Activated CD8-positive, alpha-beta memory T cell treated with anti-CD3 and anti-CD28 coated beads, Interleukin-2, amount 50 U/mL, for 48 hours (primary cell): ENCODE measurements around the gene NEGR1.

ENCODE experiments used
- DNase-seq: peaks from one replicate; pipeline ENCODE4 v3.0.0-alpha.2; 2020

Gene NEGR1

GRCh38 chr1:72229893-72230292 is 52.4 kb downstream of the NEGR1 start:
- DNase-seq: no peak

GRCh38 chr1:72227667-72228066 is 54.7 kb downstream of the NEGR1 start:
- no peak for DNase-seq

- DNase-seq: no peak
Measured at GRCh38 chr1:72224506-72224905, 57.8 kb downstream of the NEGR1 start.

- DNase-seq: no peak
Measured at GRCh38 chr1:72221811-72222210, 60.5 kb downstream of the NEGR1 start.

GRCh38 chr1:72218141-72218739 is 64.1 kb downstream of the NEGR1 start:
- DNase-seq: no peak

GRCh38 chr1:72207059-72207458 is 75.3 kb downstream of the NEGR1 start:
- DNase-seq: no peak

GRCh38 chr1:72202761-72203160 is 79.6 kb downstream of the NEGR1 start:
- no peak for DNase-seq

- DNase-seq: no peak
Measured at GRCh38 chr1:72197786-72198185, 84.6 kb downstream of the NEGR1 start.

- no peak for DNase-seq
Measured at GRCh38 chr1:72186733-72187307, 95.5 kb downstream of the NEGR1 start.

GRCh38 chr1:72184099-72184701 is 98.1 kb downstream of the NEGR1 start:
- no peak for DNase-seq

- DNase-seq: no peak
Measured at GRCh38 chr1:72182859-72183258, 99.5 kb downstream of the NEGR1 start.

- DNase-seq: no peak
Measured at GRCh38 chr1:72178266-72178665, 104.1 kb downstream of the NEGR1 start.

GRCh38 chr1:72177711-72178110 is 104.6 kb downstream of the NEGR1 start:
- no peak for DNase-seq

GRCh38 chr1:72170246-72170645 is 112.1 kb downstream of the NEGR1 start:
- DNase-seq: no peak

GRCh38 chr1:72166426-72166825 is 115.9 kb downstream of the NEGR1 start:
- DNase-seq: no peak

- DNase-seq: no peak
Measured at GRCh38 chr1:72150508-72150907, 131.8 kb downstream of the NEGR1 start.

- DNase-seq: no peak
Measured at GRCh38 chr1:72141875-72142274, 140.5 kb downstream of the NEGR1 start.

- DNase-seq: no peak
Measured at GRCh38 chr1:72140222-72140621, 142.1 kb downstream of the NEGR1 start.

GRCh38 chr1:72137656-72138055 is 144.7 kb downstream of the NEGR1 start:
- DNase-seq: no peak

- DNase-seq: no peak
Measured at GRCh38 chr1:72129869-72130268, 152.5 kb downstream of the NEGR1 start.

GRCh38 chr1:72122099-72122880 is 160.0 kb downstream of the NEGR1 start:
- DNase-seq: no peak

GRCh38 chr1:72119491-72119890 is 162.8 kb downstream of the NEGR1 start:
- no peak for DNase-seq

GRCh38 chr1:72117621-72118020 is 164.7 kb downstream of the NEGR1 start:
- no peak for DNase-seq

GRCh38 chr1:72115290-72115689 is 167.0 kb downstream of the NEGR1 start:
- no peak for DNase-seq
